GM04504 (cell line): ENCODE data around the gene G6PD.
A peak's percentile ranks its signal among the peaks of the same experiment; 100 is the strongest.
"Not testable (repeated sequence)": the region's sequence is repeated elsewhere in the genome, so short reads cannot be mapped to it uniquely, and the experiment has no call there.

Source experiments
- DNase-seq: peaks from one replicate; pipeline ENCODE4 v3.0.0-alpha.2; 2012; ENCODE audit warnings: low read depth

G6PD gene

DNA sequence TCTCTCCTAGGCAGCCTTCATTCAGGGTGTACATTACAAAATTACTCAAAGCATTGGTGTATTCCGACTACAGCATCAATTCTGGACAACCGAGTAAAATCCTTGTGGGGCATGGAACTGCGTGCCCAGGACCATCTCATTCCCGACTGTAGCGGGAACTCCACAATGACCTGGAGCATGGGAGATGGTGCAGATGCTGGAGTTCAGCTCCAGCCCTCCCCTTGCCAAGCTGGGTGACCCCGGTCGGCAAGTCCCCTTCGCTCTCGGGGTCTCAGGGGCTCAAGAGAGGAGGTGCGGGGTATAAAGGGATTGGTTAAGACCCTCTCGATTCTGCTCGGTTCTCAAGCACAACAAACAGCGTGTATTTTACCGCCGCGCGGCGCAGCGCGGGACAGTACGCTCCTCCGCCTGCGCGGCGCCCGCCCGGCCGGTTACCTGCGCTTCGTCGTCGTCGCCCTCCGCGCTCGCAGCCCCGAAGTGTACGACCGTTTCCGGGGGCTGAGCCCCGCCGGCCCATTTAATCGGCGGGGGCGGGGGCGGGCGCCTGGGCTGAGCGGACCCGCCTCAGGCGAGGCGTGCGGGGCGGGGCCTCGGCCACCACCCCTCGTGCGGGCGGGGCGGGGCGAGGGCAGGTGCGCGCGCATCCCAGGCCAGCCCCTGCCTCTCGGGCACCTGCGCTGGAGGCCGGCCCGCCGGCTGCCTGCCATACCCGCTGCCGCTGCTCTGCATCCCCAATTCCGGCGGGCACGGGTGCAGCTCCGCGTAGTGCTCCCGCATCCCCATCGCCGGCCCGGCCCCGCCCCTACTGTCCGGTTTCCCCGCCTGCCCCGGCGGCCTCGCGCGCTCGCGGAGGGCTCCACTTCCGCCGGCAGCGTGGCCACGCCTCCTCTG is at the start of gene G6PD:
TSS of gene G6PD (minus strand) at position 493 of the 891 bp plus-strand sequence. CDS start 691 bp downstream, outside the sequence.
- DNase-seq, result no peak

DNA sequence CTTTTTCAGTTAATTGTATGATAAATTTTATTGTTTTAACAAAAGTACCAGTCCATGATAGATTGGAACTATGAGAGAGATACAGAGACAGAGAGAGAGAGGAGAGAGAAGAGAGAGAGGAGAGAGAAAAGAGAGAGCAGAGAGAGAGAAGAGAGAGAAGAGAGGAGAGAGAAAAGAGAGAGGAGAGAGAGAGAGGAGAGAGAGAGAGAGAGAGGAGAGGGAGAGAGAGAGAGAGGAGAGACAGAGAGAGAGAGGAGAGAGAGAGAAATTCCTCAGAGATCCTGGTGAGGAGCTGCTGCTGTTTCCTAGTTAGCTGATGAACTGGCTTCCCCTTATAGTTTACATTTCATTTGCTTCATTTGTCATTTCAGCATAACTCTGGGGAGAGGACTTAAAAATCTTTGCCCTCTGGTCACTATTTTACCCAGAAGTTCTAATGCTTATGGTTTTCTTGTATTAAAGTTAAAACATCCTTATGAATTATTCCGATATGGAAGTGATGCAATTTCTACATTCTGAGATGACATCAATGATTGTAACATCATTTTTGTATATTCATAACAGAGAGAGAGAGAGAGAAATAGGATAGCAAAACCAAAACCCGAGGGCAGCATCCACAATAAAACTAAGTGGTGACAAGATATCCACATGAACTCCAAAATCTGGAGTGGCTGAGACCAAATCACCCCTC is 49.1 kb upstream of the G6PD start:
- no peak for DNase-seq

DNA sequence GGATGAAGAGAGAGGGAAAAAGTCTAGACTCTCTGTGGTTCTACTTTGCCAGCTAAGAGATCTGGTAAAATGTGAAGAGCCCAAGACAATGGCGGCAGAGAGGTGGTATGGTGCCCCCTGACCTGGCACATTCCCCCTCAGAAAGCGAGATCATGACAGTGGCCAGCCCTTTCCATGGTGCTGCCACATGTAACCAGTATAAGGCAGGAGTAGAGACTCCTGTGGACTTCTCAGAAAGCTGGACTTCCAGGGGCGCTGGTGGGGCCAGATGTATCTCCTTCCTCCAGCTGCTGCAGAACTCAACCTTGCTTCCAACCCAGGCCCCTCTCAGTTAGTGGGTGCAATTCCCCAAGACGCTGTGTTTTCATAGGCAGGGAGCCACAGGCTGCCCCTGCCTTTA is 47.8 kb upstream of the G6PD start:
- no peak for DNase-seq

DNA sequence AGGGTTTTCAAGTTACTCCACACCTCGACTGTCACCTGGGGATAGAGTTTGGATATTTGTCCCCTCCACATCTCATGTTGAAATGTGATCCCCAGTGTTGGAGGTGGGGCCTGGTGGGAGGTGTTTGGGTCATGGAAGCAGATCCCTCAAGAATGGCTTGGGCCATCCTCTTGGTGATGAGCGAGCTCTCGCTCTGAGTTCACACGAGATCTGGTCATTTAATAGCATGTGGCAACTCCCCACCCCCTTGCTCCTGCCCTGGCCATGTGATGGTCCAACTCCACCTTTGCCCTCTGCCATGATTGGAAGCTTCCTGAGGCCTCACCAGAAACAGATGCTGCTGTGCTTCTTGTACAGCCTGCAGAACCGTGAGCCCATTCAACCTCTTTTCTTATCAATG is 46.6 kb upstream of the G6PD start:
- DNase-seq, result no peak

GRCh38 chrX:154592505-154592904 is 45.9 kb upstream of the G6PD start:
- DNase-seq, result no peak

DNA sequence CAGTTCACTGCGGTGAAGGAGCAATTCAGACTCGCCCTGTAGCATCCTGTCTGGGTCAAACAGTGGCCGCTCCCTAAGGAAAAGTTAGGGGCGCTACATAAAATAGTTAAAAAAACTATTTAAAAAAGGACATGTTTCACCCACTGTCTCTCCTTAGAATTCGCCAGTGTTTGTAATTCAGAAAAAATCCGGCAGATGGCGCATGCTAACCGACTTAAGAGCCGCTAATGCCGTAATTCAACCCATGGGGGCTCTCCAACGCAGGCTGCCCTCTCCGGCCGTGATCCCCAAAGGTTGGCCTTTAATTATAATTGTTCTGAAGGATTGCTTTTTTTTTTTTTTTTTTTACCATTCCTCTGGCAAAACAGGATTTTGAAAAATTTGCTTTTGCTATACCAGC is 43.8 kb upstream of the G6PD start:
- not testable (repeated sequence) for DNase-seq

- not testable (repeated sequence) for DNase-seq
Observed at GRCh38 chrX:154584585-154585183, 38.0 kb upstream of the G6PD start, which contains the start of gene CTAG1A. Gene CTAG1A (plus strand): TSS chrX:154585133. CDS start chrX:154585207, 74 bp downstream.

GRCh38 chrX:154582994-154583393 is 36.3 kb upstream of the G6PD start:
- DNase-seq, result not testable (repeated sequence)

- not testable (repeated sequence) for DNase-seq
Observed at GRCh38 chrX:154575076-154575475, 28.4 kb upstream of the G6PD start.

DNA sequence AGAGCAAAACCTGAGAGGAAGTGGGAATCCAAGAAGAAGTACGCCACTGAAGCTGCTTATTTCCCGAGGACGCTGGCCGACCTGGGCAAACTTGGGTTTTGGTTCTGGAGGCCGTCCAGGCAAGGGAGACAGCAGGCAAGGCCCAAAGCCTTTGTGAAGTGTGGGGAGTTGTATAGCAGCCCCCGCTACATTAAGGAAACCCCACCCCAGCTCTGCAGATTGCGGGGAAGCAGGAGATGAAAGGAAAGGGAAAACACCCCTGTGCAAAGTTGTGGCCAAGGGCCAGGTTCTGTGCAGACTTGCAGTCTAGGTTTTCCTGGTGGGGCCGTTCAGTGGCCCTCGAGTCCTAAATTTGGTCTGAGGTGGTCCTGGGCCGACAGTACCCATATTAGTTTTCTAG is 26.4 kb upstream of the G6PD start:
- not testable (repeated sequence) for DNase-seq

GRCh38 chrX:154570361-154570760 is 23.7 kb upstream of the G6PD start:
- DNase-seq, result not testable (repeated sequence)

DNA sequence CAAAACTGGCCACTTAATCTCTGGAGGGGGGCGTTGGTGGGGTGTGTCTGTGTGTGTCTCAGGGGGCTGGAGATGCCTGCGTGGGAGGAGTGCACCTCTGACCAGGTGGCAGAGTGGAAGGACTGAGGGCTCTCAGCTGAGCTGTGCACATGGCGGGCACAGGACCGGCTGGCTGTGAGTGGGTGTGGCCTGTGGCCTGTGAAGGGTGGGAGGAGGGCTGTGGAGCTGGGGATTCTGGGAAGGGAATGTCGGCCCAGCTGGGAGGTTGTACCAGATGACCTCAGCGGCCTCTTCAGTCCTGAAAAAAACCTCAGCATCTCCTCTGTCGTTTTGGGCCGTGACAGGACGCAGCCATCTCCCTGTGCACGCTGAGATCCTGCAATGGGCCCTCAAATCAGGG is 15.6 kb upstream of the G6PD start:
- not testable (repeated sequence) for DNase-seq

DNA sequence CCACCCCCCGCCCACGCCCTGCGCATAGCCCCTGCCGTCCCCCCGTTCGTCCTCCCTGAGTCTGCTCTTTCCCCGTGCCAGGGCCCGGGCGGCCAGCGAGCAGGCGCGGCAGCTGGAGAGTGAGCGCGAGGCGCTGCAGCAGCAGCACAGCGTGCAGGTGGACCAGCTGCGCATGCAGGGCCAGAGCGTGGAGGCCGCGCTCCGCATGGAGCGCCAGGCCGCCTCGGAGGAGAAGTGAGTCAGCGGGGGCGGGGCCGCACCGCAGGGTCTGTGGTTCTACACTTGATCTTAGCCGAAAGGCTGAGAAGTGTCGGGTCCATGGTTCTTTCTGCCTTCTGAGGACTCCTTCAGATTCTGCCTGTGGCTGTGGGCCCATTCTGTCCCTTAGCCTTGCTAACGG is 13.7 kb upstream of the G6PD start:
- not testable (repeated sequence) for DNase-seq

GRCh38 chrX:154558896-154559295 is 12.2 kb upstream of the G6PD start:
- not testable (repeated sequence) for DNase-seq

GRCh38 chrX:154558060-154558690 is 11.5 kb upstream of the G6PD start:
- not testable (repeated sequence) for DNase-seq

DNA sequence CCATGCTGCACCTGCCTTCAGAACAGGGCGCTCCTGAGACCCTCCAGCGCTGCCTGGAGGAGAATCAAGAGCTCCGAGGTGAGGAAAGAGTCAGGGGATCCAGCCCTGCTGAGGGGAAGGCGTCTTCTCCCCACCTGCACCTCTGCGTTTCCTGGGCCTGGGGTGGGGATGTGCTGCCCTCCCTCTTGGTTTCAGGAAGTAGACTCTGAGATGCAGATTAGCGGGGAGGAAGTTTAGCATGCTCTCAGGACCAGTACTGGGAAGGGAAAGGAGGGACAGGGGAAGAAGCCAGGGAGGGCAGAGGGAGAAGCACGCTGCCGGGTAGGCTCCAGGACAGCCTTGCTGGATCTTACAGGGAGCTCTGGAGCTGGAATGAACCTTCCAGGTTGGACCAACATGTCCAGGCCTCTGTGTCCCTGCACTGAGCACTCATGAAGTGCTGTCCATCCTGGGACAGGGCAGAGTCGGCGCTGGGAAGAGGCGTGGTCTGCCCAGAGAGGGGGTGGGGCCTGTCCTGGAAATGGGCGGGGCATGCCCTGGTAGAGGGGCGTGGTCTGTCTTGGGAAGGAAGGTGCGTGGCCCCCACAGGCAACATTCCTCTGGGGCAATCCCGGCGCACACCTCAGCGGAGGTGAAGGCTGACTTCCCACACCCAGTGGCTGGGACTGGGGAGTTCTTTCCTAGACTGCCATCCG is 5.6 kb upstream of the G6PD start:
- not testable (repeated sequence) for DNase-seq

- DNase-seq, result no peak
Observed at GRCh38 chrX:154549766-154550165, 3.1 kb upstream of the G6PD start.

DNA sequence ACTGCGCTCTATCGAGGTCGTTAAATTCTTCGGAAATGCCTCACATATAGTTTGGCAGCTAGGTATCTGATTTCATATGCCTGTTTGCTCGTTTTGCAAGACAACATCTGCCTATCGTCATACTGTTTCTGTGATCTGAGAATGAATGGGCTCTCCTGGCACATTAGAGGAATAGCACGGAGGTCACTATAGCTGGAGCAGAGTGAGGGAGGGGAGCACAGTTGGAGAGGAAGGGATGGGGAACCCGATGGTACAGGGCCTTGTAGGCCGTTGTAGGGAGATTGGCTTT is 1.3 kb upstream of the G6PD start:
- no peak for DNase-seq

DNA sequence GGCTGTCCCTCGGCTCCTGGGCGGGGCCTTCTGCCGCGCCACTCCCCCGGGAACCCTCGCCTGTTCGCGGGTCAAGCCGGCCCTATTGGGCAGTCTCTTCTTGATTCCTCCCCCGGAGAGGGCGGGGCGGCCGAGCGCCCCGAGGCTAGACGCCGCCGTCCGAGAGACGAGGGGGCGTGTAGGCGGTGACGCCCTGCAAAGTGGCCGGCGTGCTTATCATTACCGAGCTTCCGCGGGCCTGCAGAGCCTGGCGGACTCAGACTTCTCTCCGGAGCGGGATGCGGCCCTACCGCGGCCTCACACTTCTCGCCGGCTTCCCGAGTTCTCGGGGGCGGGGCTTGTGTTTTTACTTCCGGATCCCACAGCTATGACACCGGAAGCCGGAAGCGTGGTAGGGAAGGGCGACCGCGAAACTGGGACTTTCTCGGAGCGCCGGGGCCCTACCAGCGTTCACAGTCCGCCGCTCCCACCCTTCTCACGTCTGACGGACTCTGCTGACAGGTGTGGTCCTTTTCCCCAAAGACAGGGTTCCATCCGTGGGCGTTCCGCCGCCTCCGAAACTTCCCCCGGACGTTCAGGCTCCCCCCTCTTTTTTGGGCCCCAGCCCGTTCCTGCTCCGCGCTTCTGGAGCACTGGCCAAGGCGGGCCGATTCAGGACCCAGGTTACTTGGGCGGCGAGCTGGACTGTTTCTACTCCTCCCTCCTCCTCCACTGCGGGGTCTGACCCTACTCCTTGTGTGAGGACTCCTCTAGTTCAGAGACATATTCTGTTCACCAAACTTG is 790 bp upstream of the G6PD start, which contains the start of gene IKBKG:
TSS of gene IKBKG (plus strand) at position 376 of the 783 bp plus-strand sequence. CDS start 4,383 bp downstream, outside the sequence.
- DNase-seq, result peak; percentile 77

DNA sequence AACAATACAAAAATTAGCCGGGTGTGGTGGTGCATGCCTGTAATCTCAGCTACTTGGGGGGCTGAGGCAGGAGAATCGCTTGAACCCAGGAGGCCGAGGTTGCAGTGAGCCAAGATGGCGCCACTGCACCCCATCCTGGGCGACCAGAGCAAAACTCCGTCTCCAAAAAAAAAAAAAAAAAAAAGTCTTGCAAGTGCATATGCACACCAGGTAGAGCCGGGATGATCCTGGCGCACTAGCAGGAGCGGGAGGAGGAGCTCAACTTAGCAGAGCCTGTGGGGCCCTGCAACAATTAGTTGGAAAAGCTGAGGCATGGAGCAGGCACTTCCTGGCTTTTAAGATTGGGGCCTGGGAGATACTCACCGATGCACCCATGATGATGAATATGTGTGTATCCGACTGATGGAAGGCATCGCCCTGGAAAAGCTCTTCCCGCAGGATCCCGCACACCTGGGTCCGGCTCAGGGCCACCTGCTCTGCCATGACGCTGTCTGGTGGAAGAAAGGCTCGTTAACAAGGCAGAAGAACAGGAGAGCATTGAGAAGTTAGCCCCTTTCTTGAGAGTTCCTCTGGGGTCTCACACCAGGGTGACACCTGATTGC is 872 bp downstream of the G6PD start:
- DNase-seq, result no peak
